DMS 273 treated with DMSO at 0.1 percent for 48 hours (cell line): ENCODE measurements around the gene ADGRD1.
"Not testable (repeated sequence)": the region's sequence is repeated elsewhere in the genome, so short reads cannot be mapped to it uniquely, and the experiment has no call there.

Experiments used
- DNase-seq: peaks from one replicate; lab custom pipeline; 2025; lab: John Stamatoyannopoulos, UW

The ADGRD1 gene

GRCh38 chr12:131057211-131057721 is 103.6 kb downstream of the ADGRD1 start:
- no peak for DNase-seq

- DNase-seq: no peak
Measured at GRCh38 chr12:131057722-131058515, 104.2 kb downstream of the ADGRD1 start.

DNA sequence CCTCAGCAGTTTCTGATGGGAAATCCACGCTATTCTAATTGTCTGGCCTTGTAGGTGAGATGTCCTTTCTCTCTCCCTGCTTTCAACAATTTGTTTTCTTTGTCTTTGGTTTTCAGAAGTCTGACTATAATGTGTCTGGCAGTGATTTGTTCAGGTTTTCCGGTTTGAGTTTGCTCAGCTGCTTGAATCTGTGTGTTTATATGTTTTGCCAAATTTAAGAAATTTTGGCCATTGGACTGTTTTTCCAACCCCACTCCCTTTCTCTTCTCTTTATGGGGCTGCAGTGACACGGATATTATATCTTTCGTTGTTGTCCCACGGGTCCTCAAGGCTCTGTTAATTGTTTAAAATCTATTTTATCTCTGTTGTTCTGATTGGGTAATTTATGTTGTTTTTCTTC is 105.0 kb downstream of the ADGRD1 start:
- no peak for DNase-seq

- no peak for DNase-seq
Measured at GRCh38 chr12:131060011-131060703, 106.5 kb downstream of the ADGRD1 start.

GRCh38 chr12:131061041-131061806 is 107.5 kb downstream of the ADGRD1 start:
- DNase-seq: no peak

DNA sequence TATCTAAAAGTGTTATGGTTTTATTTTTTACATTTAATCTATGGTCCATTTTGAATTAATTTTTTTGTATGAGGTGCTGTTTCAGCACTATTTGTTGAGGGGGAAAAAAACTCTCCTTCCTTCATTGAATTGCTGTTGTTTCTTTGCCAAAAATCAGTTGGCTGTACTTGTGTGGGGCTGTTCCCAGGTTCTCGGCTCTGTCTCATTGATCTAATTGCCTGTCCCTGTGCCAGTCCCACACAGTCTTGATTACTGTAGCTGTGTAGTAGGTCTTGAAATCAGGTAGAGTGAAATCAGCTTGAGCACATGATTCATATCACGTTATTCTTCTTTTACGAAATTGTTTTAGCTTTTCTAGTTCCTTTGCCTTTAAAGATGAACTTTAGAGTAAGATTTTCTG is 109.7 kb downstream of the ADGRD1 start:
- no peak for DNase-seq

GRCh38 chr12:131063960-131064359 is 110.3 kb downstream of the ADGRD1 start:
- DNase-seq: no peak

- no peak for DNase-seq
Measured at GRCh38 chr12:131065279-131065678, 111.6 kb downstream of the ADGRD1 start.

DNA sequence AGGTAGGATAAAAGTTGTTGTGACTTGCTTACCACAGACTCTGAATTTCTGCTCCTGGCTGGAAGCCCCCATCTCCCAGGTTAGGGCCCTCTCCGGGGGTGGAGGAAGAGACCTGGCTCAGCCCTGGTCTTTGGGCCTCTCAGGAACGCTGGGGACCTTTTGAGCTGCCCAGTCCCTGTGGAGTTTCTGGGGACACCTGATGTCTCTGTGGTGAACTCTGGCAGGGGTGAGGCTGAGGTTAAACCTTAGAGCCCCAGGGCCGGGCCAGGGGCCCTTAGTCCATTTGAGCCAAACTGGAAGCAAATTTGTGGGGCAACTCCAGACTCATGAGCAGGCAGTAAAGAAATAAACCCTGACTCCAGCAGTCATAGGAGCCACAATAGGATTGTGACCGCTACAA is 112.1 kb downstream of the ADGRD1 start:
- DNase-seq: no peak

DNA sequence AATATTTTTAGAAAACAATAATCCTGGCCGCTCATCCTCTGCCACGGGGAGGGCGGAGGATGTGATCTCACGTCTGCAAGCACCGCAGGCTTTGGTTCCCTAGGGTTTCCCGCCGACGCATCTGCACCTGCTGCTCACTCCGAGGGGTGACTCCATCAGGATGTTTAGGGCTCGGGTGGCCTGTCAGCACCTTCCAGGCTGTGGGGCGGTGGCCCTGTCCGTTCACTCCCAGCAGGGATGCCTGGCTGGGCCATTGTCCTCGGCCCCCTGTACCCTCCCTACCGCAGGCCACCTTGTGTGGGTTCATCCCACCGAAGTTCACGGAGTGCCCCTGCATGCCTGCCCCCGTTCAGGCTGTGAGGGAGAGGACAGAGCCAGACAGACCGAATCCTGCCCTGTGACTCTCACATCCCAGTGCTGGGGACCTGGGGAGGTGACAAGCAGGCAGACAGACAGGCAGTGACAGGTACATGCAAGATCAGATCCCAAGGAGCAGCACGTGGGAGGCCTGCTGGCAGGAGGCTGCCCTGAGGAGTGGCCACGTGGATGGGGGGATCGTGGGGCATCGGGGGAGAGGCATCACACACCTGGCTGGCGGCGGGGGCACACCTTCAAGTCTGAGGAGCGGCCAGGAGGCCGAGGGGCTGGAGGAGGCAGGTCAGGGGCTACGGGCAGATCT is 112.6 kb downstream of the ADGRD1 start:
- DNase-seq: no peak

GRCh38 chr12:131066886-131067490 is 113.3 kb downstream of the ADGRD1 start:
- no peak for DNase-seq

DNA sequence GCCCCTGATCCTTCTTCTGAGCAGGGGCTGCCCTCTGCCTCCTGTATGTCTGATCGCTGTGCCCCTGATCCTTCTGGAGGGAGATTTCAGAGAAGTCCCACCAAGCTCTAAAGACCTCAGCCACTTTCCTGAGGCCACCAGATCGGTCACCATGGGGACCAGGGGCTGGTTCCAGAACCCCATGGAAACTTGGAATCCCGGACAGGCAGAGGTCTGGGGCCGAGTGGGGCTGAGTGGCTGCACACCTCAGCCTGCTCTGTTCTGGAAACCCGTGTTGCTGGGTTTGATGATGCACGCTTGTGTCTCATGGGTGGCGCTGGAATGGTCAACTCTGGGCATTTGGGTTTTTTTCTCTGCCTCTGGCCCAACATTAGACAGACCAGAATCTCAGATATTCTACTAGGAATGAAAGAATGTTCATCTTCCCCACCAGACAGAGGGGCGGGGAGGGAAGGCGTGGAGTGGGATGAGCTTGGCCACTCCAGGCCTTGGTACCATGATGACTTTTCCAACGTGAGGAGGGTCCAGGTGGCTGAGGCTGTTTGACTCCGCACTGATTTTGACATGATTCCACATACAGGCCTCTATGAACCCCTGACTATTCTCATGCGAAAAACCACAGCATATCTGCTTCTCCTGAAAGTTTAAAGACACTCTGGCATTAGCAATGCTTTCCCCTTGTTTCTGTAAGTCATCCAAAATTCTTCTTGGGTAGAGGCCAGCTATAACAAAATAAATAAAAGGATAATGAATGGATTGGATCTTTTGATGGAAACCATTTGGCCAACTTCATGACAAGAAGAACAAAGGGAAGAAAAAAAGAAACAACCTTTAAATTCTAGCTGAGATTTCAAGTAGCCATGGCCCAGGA is 114.5 kb downstream of the ADGRD1 start:
- no peak for DNase-seq

DNA sequence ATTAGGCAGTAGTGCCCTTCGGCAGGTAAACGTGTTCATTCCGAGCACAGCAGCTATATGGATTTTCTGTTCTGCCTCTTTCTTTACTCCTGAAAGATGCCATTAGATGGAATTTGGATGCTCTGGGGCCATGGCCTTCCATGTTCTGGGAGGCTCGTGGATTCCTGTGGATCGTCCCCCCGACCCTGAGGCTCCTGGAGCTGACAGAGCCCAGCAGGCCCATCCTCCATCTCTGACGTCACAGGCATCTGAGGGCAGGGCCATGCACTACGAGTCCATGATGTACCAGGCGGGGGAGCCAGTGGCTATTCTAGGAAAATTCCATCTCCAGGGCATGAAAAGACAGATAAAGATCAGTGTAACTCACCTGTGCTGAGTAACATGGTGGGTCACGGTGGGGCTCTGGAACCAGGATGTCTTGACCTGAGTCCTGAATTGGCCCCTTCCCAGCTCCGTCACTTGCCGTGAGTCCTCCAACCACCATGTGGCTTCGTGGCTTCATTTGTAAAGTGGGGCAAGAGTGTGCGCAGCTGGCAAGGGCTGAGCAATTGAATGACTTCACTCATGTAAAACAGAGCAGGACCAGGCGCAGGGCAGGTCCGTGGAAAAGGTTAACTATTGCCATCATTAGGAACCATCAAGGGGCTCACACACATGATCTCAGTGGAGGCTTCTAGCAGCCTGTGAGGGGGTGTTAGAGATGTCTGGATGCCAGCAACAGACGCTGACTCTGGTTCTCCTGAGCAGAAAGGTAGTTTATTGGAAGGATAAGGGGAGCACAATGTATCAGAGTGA is 115.4 kb downstream of the ADGRD1 start:
- DNase-seq: not testable (repeated sequence)

- not testable (repeated sequence) for DNase-seq
Measured at GRCh38 chr12:131070136-131070535, 116.4 kb downstream of the ADGRD1 start.

GRCh38 chr12:131070668-131071067 is 117.0 kb downstream of the ADGRD1 start:
- not testable (repeated sequence) for DNase-seq

DNA sequence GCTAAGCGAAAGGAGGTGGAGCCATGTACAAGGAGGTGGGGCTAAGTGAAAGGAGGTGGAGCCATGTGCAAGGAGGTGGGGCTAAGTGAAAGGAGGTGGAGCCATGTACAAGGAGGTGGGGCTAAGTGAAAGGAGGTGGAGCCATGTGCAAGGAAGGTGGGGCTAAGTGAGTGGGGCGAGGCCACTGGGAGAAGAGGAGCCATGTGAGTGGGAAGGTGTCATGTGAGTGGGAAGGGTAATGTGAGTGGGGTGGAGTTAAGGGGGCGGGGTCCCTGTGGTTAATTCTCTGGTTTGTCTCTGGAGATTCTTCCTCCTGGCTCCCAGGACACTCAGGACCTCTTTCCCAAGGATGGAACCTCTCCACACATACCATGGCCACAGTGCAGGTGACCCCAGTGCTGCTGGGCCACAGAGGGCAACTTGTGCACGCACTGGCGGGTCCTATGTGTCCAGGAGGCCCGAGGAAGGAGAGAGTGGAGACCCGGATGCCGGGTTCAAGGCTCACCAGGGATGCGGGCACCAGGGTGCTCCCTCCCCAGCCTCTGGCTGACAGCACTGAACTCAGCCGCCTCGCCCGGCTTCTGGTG is 117.6 kb downstream of the ADGRD1 start:
- DNase-seq: not testable (repeated sequence)

- DNase-seq: not testable (repeated sequence)
Measured at GRCh38 chr12:131071950-131072349, 118.2 kb downstream of the ADGRD1 start.

- DNase-seq: no peak
Measured at GRCh38 chr12:131072451-131073230, 118.9 kb downstream of the ADGRD1 start.
